ENCODE data around the gene CA9. TPM values are rescaled to one million over a fixed set of nuclear protein-coding genes. Genes with fewer than 3 reads are reported as not detected.

The CA9 gene
- polyA plus RNA-seq, 3 donors from 2014 or later = not detected

- no peak overlapping the region for H3K27ac Mint-ChIP-seq
Measured at GRCh38 chr9:35728041-35728971, 54.6 kb downstream of the CA9 start.

GRCh38 chr9:35729101-35729500 lies 55.4 kb downstream of the CA9 start:
- H3K9me3 Mint-ChIP-seq = no peaks in the 10 kb centered on the region
- peaks cover 21 to 28% of the 10 kb centered on the region in 2 donors for H3K4me1 Mint-ChIP-seq
- H3K36me3 Mint-ChIP-seq = peaks cover 8 to 16% (median 14%) of the 10 kb centered on the region in 3 donors
- no peak overlapping the region for H3K4me3 Mint-ChIP-seq
- DNase-seq = no peak
- H3K27me3 Mint-ChIP-seq (ENCODE audit: low read depth in 3 of 3) = peaks cover 0 to 2% (median 0%) of the 10 kb centered on the region in 3 donors
- H3K27ac Mint-ChIP-seq = no peak overlapping the region

More at GRCh38 chr9:35728041-35728971, 54.6 kb downstream of the CA9 start:
- H3K4me3 Mint-ChIP-seq = no peak overlapping the region
- peak; percentile 64 to 67 (median 64) for DNase-seq
- H3K36me3 Mint-ChIP-seq = peaks cover 8 to 21% (median 18%) of the 10 kb centered on the region in 3 donors
- H3K27me3 Mint-ChIP-seq (ENCODE audit: low read depth in 3 of 3) = peaks cover 0 to 2% (median 0%) of the 10 kb centered on the region in 3 donors
- H3K4me1 Mint-ChIP-seq = peaks cover 20 to 24% of the 10 kb centered on the region in 2 donors
- H3K9me3 Mint-ChIP-seq = no peaks in the 10 kb centered on the region

- Mint-ChIP-seq H3K4me3 (no peak overlapping the region), H3K27ac (no peak overlapping the region)
Measured at GRCh38 chr9:35729700-35730485, 56.2 kb downstream of the CA9 start.

GRCh38 chr9:35730486-35730854 lies 56.7 kb downstream of the CA9 start:
- Mint-ChIP-seq H3K36me3 (peaks cover 0 to 10% (median 4%) of the 10 kb centered on the region in 3 donors), H3K4me1 (peaks cover 13 to 22% of the 10 kb centered on the region in 2 donors), H3K4me3 (no peak overlapping the region), H3K9me3 (no peaks in the 10 kb centered on the region), H3K27me3 (ENCODE audit: low read depth in 3 of 3) (no peaks in the 10 kb centered on the region), H3K27ac (no peak overlapping the region)
- no peak for DNase-seq

More at GRCh38 chr9:35729700-35730485, 56.2 kb downstream of the CA9 start:
- peaks cover 0 to 1% (median 0%) of the 10 kb centered on the region in 3 donors for H3K27me3 Mint-ChIP-seq (ENCODE audit: low read depth in 3 of 3)
- peaks cover 2 to 9% (median 7%) of the 10 kb centered on the region in 3 donors for H3K36me3 Mint-ChIP-seq
- peaks cover 17 to 23% of the 10 kb centered on the region in 2 donors for H3K4me1 Mint-ChIP-seq
- peak; percentile 42 to 55 (median 49) for DNase-seq
- H3K9me3 Mint-ChIP-seq = no peaks in the 10 kb centered on the region

Other genes with a start within 250 kb of the CA9 start
- gene RUSC2, start 183.8 kb upstream of the CA9 start, polyA plus RNA-seq = under 1 TPM in 2 of 3 donors, not detected in 1; 0.44 to 0.69 TPM
- 10 to 100 TPM in 1 of 3 donors, 1 to 10 TPM in 2; 6.5 to 23.7 (median 8.1) TPM for gene TESK1, start 68.7 kb upstream of the CA9 start, polyA plus RNA-seq
- 10 to 100 TPM in 2 of 3 donors, 1 to 10 TPM in 1; 6.2 to 18.4 (median 10.1) TPM for gene CD72, start 55.5 kb upstream of the CA9 start, polyA plus RNA-seq
- gene SIT1, start 23.0 kb upstream of the CA9 start, polyA plus RNA-seq = 1 to 10 TPM in 1 of 3 donors, under 1 TPM in 2; 0.26 to 1.4 (median 0.49) TPM
- gene RMRP, start 15.9 kb upstream of the CA9 start, polyA plus RNA-seq = 10 to 100 TPM in 1 of 3 donors, not detected in 2; 23.0 TPM
- gene CCDC107, start 15.6 kb upstream of the CA9 start, polyA plus RNA-seq = 100 to 1,000 TPM; 101 to 106 (median 103) TPM
- gene ARHGEF39, start 8.7 kb upstream of the CA9 start, polyA plus RNA-seq = 1 to 10 TPM in 2 of 3 donors, under 1 TPM in 1; 0.92 to 1.9 (median 1.1) TPM
- under 1 TPM in 1 of 3 donors, not detected in 2; 0.28 TPM for gene TPM2, start 16.0 kb downstream of the CA9 start, polyA plus RNA-seq
- 100 to 1,000 TPM in 1 of 3 donors, 10 to 100 TPM in 2; 21.4 to 260 (median 61.5) TPM for gene TLN1, start 58.3 kb downstream of the CA9 start, polyA plus RNA-seq
- gene CREB3, start 58.7 kb downstream of the CA9 start, polyA plus RNA-seq = 10 to 100 TPM; 47.8 to 59.3 (median 50.0) TPM
- gene GBA2, start 75.3 kb downstream of the CA9 start, polyA plus RNA-seq = 10 to 100 TPM; 20.3 to 43.3 (median 37.4) TPM
- gene RGP1, start 75.4 kb downstream of the CA9 start, polyA plus RNA-seq = 10 to 100 TPM in 1 of 3 donors, 1 to 10 TPM in 2; 5.4 to 10.6 (median 8.2) TPM
- 1 to 10 TPM in 1 of 3 donors, not detected in 2; 1.3 TPM for gene MSMP, start 80.3 kb downstream of the CA9 start, polyA plus RNA-seq
- under 1 TPM in 1 of 3 donors, not detected in 2; 0.46 TPM for gene NPR2, start 117.7 kb downstream of the CA9 start, polyA plus RNA-seq
- gene SPAG8, start 138.3 kb downstream of the CA9 start, polyA plus RNA-seq = 1 to 10 TPM in 1 of 3 donors, under 1 TPM in 1, not detected in 1; 0.43 to 2.1 TPM
- 100 to 1,000 TPM; 105 to 124 (median 122) TPM for gene HINT2, start 141.1 kb downstream of the CA9 start, polyA plus RNA-seq
- gene FAM221B, start 154.8 kb downstream of the CA9 start, polyA plus RNA-seq = not detected
- gene TMEM8B, start 155.3 kb downstream of the CA9 start, polyA plus RNA-seq = 1 to 10 TPM; 1.1 to 2.1 (median 1.6) TPM
- gene OR13J1, start 196.5 kb downstream of the CA9 start, polyA plus RNA-seq = not detected
- not detected for gene HRCT1, start 232.3 kb downstream of the CA9 start, polyA plus RNA-seq
- not detected for gene SPAAR, start 235.6 kb downstream of the CA9 start, polyA plus RNA-seq

Data from immature natural killer cell (primary cell).